HG02884 (cell line): ENCODE data around the gene FCF1.
A peak's percentile ranks its signal among the peaks of the same experiment; 100 is the strongest.
"Not testable (repeated sequence)": the region's sequence is repeated elsewhere in the genome, so short reads cannot be mapped to it uniquely, and the experiment has no call there.

Source experiments
- ATAC-seq: cut with Tn5 transposase; IDR thresholded peaks from one replicate; pipeline ENCODE4 v1.9.1; 2021; ENCODE audit warnings: mild to moderate bottlenecking, moderate library complexity; ENCODE audit not compliant: unreplicated experiment

Gene FCF1

DNA sequence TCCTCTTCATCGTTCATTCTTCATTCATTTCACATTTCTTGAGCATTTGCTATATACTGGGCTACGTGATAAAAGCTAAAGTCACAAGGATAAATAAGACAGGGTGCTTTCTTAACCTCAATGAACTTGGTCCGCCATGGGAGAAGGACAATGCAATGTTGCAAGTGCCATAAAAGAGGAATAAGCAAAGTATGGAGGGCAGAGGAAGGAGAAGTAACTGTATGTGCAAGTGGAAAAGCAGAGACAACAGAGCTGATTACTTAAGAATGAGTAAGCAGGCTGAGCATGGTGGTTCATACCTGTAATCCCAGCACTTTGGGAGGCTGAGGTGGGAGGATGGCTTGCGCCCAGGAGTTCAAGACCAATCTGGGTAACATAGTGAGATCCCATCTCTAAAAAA is 14.5 kb upstream of the FCF1 start:
- ATAC-seq = no peak

DNA sequence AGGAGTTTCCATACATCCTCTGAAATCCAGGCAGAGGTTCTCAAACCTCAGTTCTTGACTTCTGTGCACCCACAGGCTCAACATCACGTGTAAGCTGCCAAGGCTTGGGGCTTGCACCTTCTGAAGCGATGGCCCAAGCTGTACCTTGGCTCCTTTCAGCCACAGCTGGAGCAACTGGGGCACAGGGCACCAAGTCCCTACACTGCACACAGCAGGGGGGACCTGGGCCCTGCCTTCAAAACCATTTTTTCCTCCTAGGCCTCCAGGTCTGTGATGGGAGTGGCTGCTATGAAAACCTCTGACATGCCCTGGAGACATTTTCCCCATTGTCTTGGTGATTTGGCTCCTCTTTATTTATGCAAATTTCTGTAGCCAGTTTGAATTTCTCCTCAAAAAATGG is 10.7 kb upstream of the FCF1 start:
- no peak for ATAC-seq

DNA sequence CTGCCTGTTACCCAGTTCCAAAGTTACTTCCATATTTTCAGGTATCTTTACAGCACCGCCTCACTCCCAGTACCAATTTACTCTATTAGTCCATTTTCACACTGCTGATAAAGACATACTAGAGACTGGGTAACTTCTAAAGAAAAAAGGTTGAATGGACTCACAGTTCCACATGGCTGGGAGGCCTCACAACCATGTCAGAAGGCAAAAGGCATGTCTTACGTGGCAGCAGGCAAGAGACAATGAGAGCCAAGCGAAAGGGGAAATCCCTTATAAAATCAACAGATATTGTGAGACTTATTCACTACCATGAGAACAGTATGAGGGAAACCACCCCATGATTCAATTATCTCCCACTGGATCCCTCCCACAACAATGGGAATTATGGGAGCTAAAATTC is 9.9 kb upstream of the FCF1 start:
- ATAC-seq = no peak

DNA sequence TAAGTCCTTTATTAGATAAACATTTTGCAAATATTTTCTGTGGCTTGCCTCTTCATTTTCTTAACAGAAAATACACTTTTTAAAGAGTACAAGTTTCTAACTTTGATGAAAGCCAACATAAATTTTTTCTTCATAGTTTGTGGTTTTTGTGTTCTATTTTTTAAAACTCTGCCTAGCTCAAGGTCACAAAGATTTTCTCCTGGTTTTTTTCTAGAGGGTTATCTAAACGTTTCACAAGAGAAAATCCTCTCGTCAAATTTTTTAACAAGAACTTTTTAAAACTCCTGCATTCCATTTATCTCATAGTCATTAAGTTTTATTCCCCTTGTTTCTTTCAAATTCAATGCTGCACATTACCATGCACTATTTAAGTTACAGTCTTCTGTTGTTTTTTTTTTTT is 8.3 kb upstream of the FCF1 start:
- no peak for ATAC-seq

DNA sequence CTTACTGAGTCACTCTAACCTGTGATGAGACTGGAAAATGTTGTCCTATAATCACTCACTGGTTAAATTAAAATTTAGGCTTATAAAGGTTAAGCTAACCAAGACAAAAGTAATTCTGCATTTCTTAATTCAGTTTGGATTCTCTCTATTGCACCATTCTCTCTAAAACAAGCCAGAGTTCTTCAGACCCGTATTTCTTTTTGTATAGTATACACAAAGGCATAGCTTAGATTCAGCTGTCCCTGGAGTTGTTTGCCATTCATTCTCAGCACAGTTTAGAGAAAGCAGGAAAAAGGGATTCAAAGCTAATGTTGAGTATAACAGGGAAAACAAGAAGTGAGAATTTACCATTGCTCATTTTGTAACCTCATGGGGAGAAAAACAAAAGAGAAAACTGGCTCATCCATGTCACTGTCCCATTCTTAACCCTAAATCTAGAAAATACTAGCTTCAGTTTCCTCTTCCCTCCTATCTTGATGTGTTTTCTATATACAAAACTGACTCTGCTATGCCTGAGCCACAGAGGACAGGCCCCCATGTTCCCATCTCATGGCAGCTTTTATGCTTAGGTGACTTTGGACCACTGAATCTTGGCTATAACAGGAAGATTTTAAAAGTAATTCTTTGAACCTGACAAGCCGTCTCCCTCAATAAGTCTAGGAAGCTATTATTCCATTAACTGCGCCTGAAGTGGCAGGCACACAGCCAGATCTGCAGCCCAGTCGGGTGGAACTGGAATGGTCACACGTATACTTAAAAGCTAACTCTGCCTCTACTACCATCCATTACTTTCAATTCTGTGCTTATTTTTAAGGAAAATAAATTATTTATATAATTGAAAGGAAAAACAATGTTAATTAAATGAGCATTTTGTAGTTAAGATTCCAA is 7.1 kb upstream of the FCF1 start:
- no peak for ATAC-seq

DNA sequence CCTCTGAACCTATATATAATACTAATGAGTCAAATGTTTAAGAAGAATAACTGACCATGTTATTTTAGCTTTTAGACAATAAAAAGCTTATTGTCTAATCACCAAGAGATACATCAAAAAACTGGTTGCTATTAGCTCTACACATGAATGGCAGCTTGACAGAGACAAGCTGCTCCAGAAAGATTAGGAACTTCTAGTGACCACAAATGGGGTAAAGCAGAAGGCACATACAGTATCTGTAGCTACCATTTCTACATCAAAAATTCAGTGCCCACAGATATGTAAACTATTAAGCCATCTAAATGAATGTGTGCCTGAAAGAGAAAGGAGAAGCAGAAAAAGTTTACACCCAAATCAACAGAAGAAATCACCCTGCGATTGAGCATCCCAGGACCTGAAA is 2.5 kb upstream of the FCF1 start:
- no peak for ATAC-seq

DNA sequence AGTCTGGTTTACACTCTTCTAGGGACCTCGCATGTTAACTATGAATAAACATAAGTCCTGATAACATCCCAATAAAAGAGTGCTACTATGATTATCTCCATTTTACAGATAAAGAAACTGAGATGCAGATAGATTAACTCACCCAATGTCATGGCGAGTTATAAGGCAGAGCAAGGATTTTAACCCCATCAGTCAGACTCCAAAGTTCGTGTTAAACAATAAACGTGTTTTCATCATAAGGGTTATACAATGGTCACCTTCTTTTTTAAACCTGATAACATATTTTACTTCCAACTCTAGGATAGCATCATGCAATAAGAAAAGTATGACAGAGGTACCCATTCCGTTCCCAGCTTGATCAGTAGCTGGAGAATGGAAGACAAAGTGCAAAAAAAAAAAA is 1.3 kb upstream of the FCF1 start:
- no peak for ATAC-seq

DNA sequence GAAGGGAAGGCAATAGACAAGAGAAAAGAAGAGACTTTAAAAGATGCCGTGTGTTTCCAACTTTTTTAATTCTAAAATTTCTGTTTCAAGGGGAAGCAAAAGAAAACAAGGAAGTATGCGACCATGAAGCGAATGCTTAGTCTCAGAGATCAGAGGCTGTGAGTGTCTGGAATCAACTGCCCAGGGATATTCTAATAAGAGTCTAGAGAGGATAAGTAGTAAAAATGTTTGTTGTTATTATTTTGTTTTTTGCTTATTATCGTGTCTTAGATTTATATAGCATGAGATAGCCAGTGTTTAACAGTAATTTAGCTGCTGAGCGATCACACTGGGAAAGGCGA is 421 bp downstream of the FCF1 start:
- no peak for ATAC-seq

DNA sequence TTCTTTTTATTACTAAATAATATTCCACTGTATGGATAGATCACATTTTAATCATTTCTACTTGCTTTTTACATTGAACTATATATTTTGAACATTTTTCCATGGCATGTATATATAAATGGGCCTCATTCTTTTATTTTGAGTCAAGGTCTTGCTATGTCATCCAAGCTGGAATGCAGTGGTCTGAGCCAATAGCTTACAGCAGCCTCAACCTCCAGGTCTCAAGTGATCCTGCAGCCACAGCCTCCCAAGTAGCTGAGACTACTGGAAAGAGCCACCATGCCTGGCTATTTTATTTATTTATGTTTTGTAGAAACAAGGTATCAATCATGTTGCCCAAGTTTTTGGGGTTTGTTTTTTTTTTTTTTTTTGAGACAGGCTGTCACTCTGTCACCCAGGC is 7.6 kb downstream of the FCF1 start:
- ATAC-seq = no peak

DNA sequence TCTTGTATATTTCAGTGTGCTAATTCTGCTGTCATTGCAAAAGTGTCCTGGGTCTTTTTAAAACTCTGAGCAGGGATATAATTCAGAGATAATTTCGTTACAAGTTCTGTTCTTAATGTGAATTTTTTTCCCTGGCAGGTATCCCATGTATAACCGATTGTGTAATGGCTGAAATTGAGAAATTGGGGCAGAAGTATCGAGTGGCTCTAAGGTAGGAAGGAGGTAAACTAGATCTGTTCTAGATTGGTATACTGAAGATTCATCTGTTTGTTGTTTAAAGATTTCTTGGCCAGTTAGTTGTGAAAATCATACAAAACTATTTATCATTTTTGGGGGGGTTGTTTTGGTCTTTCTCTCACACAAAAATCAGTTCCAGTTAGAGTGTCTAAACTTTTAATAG is 10.2 kb downstream of the FCF1 start:
- no peak for ATAC-seq

DNA sequence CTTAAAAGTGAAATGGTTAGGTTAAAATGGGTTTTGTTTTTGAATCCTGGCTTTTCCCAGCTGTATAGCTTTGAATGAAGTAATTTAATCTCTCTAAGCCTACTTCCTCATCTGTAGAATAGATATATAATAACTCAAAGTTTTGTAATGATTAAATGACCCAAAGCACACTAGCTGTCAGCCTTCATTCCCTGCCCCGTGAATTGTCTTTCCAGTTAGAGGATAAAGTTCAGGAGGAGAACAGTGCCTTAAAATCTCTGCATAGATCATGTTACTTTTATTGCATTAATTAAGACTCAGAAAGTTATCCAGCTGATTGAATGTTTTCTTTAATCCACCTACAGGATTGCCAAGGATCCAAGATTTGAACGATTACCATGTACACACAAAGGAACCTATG is 19.4 kb downstream of the FCF1 start:
- no peak for ATAC-seq

DNA sequence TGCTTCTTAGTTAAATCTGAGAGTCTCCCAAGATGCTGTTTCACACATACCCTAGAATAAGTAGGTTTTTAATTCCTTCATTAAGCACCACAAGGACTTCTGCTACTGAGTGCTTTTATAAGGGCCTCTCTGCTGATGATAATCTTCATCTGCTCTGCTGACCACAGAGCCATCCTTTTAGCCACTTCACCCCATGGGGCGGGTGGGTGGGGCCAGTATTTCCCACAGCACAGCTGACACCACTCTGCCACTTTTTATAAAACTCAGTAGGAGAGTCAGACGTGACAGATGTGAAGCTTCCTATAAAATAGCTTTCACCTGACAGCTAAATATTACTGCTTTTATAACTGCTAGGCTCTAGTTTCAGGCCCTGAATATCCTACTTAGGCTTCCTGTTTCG is 20.3 kb downstream of the FCF1 start:
- no peak for ATAC-seq

DNA sequence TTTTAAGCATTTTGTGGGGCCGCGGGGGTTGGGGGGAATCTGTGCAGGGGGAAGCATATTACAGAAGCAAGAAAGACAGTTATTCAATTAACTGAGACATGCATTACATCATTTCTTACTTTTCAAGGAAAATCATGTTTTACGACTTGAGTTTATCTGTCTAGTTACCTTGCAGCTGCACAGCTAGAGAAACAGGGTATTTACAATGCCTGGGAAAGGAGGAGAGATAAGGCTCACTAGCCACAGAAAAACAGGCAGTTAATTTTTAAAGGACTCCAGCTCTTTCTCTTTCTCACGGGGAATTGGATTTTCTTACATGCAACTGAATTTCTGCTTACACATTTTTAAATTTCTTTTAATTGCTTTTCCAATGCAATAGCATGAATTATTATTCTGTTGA is 22.2 kb downstream of the FCF1 start:
- no peak for ATAC-seq

DNA sequence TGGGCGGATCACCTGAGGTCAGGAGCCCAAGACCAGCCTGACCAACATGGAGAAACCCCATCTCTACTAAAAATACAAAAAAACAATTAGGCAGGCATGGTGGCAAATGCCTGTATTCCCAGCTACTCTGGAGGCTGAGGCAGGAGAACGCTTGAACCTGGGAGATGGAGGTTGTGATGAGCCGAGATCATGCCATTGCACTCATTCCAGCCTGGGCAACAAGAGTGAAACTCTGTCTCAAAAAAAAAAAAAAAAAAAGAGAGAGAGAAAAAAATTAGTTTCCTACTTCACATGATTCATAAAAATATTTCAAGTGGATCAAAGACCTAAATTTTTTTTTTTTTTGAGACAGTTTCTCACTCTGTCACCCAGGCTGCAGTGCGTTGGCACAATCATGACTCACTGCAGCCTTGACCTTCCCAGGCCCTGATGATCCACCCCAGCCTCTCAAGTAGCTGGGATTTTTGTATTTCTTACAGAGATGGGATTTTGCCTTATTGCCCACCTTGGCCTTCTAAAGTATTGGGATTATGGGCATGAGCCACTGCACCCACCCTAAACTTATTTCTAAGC is 24.9 kb downstream of the FCF1 start:
- ATAC-seq = no peak

DNA sequence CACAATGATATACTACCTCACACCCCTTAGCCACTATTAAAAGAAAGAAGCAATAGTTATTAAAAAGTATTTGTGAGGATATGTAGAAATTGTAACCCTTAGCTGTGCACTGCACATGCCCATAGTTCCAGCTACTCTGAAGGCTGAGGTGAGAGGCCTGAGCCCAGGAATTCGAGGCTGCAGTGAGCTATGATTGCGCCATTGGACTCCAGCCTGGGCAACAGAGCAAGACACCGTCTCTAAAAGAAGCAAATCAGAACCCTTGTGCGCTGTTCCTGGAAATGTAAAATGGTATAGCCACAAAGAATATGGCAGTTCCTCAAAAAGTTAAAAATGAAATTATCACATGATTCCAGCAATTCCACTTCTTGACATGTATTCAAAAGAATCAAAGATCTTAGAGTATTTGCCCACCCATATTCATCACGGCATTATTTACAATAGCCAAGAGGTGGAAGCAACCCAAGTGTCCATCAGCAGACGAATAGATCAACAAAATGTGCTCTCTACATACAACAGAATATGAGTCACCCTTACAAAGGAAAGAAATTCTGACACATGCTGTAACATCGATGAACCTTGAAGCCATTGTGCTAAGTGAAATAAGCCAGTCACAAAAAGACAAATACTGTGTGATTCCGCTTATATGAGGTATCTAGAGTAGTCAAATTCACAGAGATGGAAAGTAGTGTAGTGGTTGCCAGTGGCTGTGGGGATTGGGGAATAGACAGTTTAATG is 26.5 kb downstream of the FCF1 start:
- ATAC-seq = no peak

DNA sequence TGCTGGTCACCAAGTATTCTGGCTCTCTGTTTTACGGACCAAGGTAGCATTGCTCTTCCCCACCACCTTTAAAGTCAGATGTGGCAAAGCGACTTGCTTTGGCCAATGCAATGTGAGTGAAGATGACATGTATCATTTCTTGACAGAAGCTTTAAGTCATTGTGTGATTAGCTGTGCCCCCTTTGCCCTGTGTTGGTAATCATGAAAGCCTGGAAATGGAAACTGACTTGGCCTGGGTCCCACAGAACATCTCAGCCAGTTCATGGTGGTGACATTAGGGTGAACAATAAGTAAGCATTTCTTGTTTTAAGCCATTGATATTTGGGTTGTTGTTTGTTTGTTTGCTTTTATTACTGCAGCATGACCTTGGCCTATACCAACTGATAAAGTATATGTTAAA is 34.3 kb downstream of the FCF1 start:
- ATAC-seq = no peak

DNA sequence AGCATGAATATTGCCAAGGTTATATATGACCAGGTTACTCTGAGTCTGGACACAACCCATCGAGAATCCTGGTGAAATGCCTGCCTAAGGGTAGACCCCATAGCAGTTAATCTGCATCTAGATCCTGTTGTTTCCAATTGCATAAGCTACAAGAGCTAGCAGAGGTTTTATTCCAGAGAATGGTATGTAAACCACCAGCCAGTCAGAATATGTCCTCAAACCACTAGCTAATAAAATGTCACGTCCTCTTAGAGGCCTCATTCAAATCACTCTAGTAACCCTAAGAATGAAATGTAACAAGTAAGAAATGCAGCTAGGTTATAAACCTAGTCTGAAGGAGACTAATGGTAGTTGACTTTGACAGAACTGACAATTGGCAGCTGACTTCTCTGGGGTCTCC is 41.2 kb downstream of the FCF1 start:
- ATAC-seq = no peak

DNA sequence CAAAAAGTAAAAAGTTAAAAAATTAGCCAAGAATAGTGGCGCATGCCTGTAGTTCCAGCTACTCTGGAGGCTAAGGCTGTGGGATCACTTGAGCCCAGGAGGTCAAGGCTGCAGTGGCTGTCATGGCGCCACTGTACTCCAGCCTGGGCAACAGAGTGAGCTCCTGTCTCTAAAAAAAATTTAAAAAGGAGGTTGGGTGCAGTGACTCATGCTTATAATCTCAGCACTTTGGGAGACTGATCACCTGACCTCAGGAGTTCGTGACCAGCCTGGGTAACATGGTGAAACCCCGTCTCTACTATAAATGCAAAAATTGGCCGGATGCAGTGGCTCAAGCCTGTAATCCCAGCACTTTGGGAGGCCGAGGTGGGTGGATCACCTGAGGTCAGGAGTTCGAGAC is 42.0 kb downstream of the FCF1 start:
- ATAC-seq = no peak

DNA sequence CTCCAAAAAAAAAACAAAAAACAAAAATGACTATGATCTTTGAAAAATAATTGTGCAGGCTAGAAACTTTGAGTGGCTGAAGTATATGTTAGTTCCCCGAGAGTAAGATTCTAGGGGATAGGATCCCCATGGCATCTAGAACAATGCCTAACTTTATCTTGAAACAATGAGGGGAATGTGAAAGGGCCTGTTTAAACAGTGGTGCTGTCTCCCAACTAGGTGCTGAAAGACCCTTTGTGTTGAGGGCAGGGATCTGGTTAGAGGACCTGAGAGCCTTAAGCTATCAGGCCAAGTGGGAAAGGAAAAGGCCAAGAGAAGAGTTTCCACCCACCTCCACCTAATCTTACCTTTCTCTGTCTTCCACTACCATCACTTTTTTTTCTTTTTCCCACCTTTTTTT is 43.4 kb downstream of the FCF1 start:
- no peak for ATAC-seq

DNA sequence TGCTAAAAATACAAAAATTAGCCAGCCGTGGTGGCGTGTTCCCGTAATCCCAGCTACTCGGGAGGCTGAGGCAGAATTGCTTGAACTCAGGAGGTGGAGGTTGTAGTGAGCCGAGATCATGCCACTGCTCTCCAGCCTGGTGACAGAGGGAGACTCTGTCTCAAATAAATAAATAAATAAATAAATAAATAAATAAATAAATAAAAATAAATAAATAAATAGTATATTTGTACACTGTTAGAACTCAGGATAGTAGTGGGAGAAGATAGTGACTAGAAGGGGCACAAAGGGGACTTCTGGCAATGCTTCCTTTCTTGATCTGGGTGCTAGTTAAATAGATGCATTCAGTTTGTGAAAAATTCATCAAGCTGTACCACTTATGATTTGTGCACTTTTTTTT is 45.6 kb downstream of the FCF1 start:
- not testable (repeated sequence) for ATAC-seq

DNA sequence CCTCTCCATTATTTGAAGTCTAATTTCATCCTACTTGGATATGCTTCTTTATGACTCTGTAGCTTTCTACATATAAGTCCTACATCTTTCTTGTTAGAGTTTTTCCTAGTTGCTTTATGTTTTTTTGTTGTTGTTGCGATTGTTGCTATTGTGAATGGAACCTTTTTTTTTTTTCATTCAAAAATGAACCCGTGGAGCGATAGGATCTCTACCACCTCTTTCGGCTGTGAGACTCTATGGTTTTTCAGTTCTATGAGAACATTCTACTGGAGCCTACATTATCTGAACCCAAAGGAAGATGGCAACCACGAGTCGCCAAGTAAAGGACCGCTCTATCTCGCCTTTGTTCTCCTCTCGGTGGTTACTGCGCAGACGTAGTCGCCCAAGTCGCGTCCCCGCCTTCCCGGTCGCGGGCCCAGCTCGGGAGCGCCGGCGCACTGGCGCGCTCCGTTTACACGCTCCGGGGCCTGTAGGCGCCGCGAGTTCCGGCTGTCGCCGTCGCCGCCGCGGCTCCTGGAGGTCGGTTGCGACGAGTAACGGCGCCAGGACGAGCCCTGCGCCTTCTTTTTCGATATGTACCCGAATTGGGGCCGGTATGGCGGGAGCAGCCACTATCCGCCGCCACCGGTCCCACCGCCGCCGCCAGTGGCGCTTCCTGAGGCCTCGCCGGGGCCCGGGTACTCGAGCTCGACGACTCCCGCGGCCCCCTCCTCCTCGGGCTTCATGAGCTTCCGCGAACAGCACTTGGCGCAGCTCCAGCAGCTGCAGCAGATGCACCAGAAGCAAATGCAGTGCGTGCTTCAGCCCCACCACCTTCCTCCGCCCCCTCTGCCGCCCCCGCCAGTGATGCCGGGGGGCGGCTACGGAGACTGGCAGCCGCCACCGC is 50.2 kb downstream of the FCF1 start, which contains the start of gene YLPM1:
YLPM1 (plus strand) TSS at position 400 of the 886 bp plus-strand sequence; CDS start at position 574, 174 bp downstream.
- ATAC-seq = peak; percentile 91
